Subcutaneous adipose tissue (tissue), 4 donors: ENCODE data around the gene C16orf95. TPM values are rescaled to one million over a fixed set of nuclear protein-coding genes. Genes with fewer than 3 reads are reported as not detected.

ENCODE experiments used
- CTCF ChIP-seq: fragments of 450-650 bp; IDR thresholded peaks from one replicate; pipeline ENCODE4 v1.5.1; 2016; ENCODE audit warnings: low read depth, mild to moderate bottlenecking, control low read depth, antibody characterized with exemption, moderate library complexity
- total RNA-seq, 4 donors: library from RNA; depleted of rRNA; stranded (reverse); fragments of >200 nt; gene quantifications; one replicate each; pipeline ENCODE4 v1.1.0, GENCODE V29; 2016

Gene C16orf95
- total RNA-seq, 4 donors from 2014 or later = 1.3 to 6.2 (median 1.8) TPM

- TF ChIP-seq CTCF = no peak
These were observed 43.8 kb upstream of the C16orf95 start for GRCh38 chr16:87360862-87361610.

DNA sequence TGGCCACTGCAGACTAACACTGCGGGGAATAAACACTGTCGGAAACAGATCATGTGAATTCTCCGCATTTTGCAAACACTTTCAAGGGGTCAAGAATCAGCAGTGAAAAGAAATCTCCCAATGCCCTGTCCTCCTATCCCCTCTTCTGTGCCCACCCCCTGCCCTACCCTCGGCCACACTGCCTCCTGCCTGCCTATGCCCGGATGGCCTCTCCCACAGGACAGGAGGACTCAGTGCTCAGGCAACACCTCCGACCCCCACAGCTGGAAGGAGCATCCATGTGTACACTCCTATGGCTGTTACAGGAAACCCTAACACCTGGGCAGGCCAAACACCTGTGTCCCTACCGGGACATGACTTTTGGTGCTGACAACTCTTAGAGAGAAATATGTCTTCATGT is 41.9 kb upstream of the C16orf95 start:
- TF ChIP-seq CTCF = no peak

- TF ChIP-seq CTCF = no peak
These were observed 41.5 kb upstream of the C16orf95 start for GRCh38 chr16:87358696-87359095.

DNA sequence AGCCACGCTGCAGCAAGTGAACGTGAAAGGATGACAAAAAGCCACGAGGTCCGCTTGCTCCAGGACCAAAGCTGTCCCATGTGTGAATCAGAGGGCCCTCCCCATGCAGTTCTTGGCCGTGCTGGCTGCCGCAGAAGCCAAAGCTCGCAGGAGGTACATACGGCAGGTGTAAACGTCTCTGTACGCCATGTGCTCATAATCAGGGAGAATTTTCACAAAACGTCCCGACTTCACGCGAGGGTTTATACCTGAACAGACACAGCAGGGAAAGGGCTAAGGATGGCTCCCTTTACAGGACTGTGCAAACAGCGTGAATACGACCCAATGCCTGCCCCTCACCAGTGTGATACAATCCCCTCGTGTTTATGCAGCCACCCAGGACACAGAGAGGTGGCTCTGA is 41.1 kb upstream of the C16orf95 start:
- no peak for TF ChIP-seq CTCF

- no peak for TF ChIP-seq CTCF
These were observed 39.3 kb upstream of the C16orf95 start for GRCh38 chr16:87356491-87356853.

GRCh38 chr16:87353613-87354012 is 36.4 kb upstream of the C16orf95 start:
- TF ChIP-seq CTCF = no peak

GRCh38 chr16:87352818-87353217 is 35.6 kb upstream of the C16orf95 start:
- no peak for TF ChIP-seq CTCF
